ENCODE results near the gene THEMIS.

The THEMIS gene

GRCh38 chr6:127718694-127719093 is 182.2 kb downstream of the THEMIS start:
- TF ChIP-seq ZNF398 (tag by site-specific recombination; IDR thresholded peaks at IDR 0.05) (no peak), EGR2 (tag by site-specific recombination; IDR thresholded peaks at IDR 0.05; ENCODE audit: low read depth) (no peak)
- Histone ChIP-seq H3K27ac (ENCODE audit: extremely low read depth, low read depth, low read length) (no peak overlapping the region), H3K9me3 (ENCODE audit: control insufficient read depth, insufficient read depth, low read depth, low read length) (no peaks in the 10 kb centered on the region), H3K36me3 (ENCODE audit: control insufficient read depth in 2 of 2, insufficient read depth in 1 of 2, low read length in 2 of 2) (no peaks in the 10 kb centered on the region), H3K4me3 (ENCODE audit: low read depth, low read length) (no peak overlapping the region), H3K4me1 (ENCODE audit: control insufficient read depth, insufficient read depth, low read length) (no peaks in the 10 kb centered on the region)
- ChIA-PET POLR2A (no interaction called here), CTCF (interaction anchor here (3.3 kb wide), 1 partner anchor 17 kb away, joined by 8 read pairs; no protein-coding TSS in a partner anchor)

- ChIA-PET CTCF (no interaction called here), POLR2A (no interaction called here)
- TF ChIP-seq SETDB1 (IDR thresholded peaks at IDR 0.05; ENCODE audit: insufficient read length, low read length) (no peak), TRIM28 (IDR thresholded peaks at IDR 0.05; ENCODE audit: borderline replicate concordance, low read length) (no peak), REST (tag by site-specific recombination; IDR thresholded peaks at IDR 0.05) (no peak), ZNF24 (tag by site-specific recombination; IDR thresholded peaks at IDR 0.05) (no peak), ZNF10 (tag by site-specific recombination; IDR thresholded peaks at IDR 0.05) (no peak), HOXC10 (CRISPR knock-in tag; IDR thresholded peaks at IDR 0.05) (no peak), ZNF514 (tag by site-specific recombination; IDR thresholded peaks at IDR 0.05) (no peak), SP2 (tag by site-specific recombination; IDR thresholded peaks at IDR 0.05) (no peak), RBAK (tag by site-specific recombination; IDR thresholded peaks at IDR 0.05) (no peak), ZBTB6 (tag by site-specific recombination; IDR thresholded peaks at IDR 0.05) (no peak), GLIS2 (tag by site-specific recombination; IDR thresholded peaks at IDR 0.05) (no peak), ZNF670 (tag by site-specific recombination; IDR thresholded peaks at IDR 0.05; ENCODE audit: low read depth) (no peak), ZNF221 (tag by site-specific recombination; IDR thresholded peaks at IDR 0.05; ENCODE audit: borderline replicate concordance) (no peak)
- H3K4me1 ChIP-seq (ENCODE audit: control insufficient read depth, insufficient read depth, low read length), result no peaks in the 10 kb centered on the region
- no peaks in the 10 kb centered on the region for H3K9me3 ChIP-seq (ENCODE audit: control insufficient read depth, insufficient read depth, low read depth, low read length)
- H3K36me3 ChIP-seq (ENCODE audit: control insufficient read depth in 2 of 2, insufficient read depth in 1 of 2, low read length in 2 of 2), result no peaks in the 10 kb centered on the region
- no peak overlapping the region for H3K4me3 ChIP-seq (ENCODE audit: low read depth, low read length)
- no peak overlapping the region for H3K27ac ChIP-seq (ENCODE audit: extremely low read depth, low read depth, low read length)
Observed at GRCh38 chr6:127717384-127717783, 183.5 kb downstream of the THEMIS start.

GRCh38 chr6:127716465-127716864 is 184.4 kb downstream of the THEMIS start:
- no peak overlapping the region for H3K27ac ChIP-seq (ENCODE audit: extremely low read depth, low read depth, low read length)
- no peak for TF ChIP-seq ZNF37A (tag by site-specific recombination; IDR thresholded peaks at IDR 0.05)
- no peak for TF ChIP-seq ZNF791 (tag by site-specific recombination; IDR thresholded peaks at IDR 0.05)
- no peak for TF ChIP-seq ZNF202 (tag by site-specific recombination; IDR thresholded peaks at IDR 0.05; ENCODE audit: borderline replicate concordance)
- TF ChIP-seq ZNF416 (tag by site-specific recombination; IDR thresholded peaks at IDR 0.05), result no peak
- TF ChIP-seq ZNF747 (tag by site-specific recombination; IDR thresholded peaks at IDR 0.05), result no peak
- no peak for TF ChIP-seq MZF1 (tag by site-specific recombination; IDR thresholded peaks at IDR 0.05; ENCODE audit: borderline replicate concordance)
- TF ChIP-seq BCL6B (tag by site-specific recombination; IDR thresholded peaks at IDR 0.05), result no peak
- ChIA-PET CTCF (no interaction called here), POLR2A (no interaction called here)
- H3K4me1 ChIP-seq (ENCODE audit: control insufficient read depth, insufficient read depth, low read length), result no peaks in the 10 kb centered on the region
- no peak overlapping the region for H3K4me3 ChIP-seq (ENCODE audit: low read depth, low read length)
- no peaks in the 10 kb centered on the region for H3K36me3 ChIP-seq (ENCODE audit: control insufficient read depth in 2 of 2, insufficient read depth in 1 of 2, low read length in 2 of 2)
- no peaks in the 10 kb centered on the region for H3K9me3 ChIP-seq (ENCODE audit: control insufficient read depth, insufficient read depth, low read depth, low read length)
